Amniotic stem cell (primary cell): ENCODE data around the gene ARL15.
A peak's percentile ranks its signal among the peaks of the same experiment; 100 is the strongest.

Experiments used
- DNase-seq: peaks from one replicate; lab custom pipeline; 2025; lab: John Stamatoyannopoulos, UW

ARL15 gene

GRCh38 chr5:54156577-54156976 is 153.8 kb downstream of the ARL15 start:
- no peak for DNase-seq

GRCh38 chr5:54150841-54151240 is 159.5 kb downstream of the ARL15 start:
- DNase-seq: no peak

- no peak for DNase-seq
Measured at GRCh38 chr5:54148858-54149257, 161.5 kb downstream of the ARL15 start.

- peak; percentile 19 for DNase-seq
Measured at GRCh38 chr5:54148067-54148845, 162.1 kb downstream of the ARL15 start.

DNA sequence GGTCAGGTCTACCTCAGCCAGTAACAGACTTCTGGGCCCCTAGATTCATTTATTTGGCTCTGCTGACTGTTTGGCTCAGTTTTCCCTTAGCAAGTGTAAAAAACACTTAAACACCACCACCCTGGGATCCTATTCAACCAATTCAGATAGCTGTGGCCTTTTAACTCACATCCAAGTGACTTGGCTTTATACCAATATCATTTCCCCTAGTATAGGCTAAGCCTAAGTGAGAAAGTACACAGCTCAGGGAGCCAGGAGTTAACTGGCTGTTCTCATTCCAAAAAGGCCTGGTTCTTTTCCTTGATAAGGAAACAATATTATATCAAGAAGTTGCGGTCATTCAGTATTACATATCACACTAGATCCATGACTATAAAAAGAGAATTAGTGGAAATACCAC is 163.5 kb downstream of the ARL15 start:
- DNase-seq: no peak

DNA sequence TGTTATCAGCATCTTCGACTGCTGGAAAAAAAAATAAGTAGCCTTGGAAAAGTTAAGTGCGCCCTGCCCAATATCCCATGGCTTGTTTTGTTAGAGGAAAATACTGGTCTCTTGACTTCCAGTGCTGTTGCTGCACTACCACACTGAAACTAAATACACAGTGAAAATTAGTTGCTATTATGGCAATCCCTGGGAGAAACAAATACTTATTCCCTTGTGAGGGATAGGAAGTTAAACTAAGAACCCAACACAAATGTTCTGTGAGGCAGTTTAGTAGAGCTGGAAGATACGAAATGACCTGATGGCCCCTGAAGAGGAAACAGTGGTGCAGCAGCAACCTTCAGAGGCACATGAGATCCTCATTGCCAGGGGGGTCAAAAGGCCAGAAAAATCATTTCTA is 164.0 kb downstream of the ARL15 start:
- no peak for DNase-seq

DNA sequence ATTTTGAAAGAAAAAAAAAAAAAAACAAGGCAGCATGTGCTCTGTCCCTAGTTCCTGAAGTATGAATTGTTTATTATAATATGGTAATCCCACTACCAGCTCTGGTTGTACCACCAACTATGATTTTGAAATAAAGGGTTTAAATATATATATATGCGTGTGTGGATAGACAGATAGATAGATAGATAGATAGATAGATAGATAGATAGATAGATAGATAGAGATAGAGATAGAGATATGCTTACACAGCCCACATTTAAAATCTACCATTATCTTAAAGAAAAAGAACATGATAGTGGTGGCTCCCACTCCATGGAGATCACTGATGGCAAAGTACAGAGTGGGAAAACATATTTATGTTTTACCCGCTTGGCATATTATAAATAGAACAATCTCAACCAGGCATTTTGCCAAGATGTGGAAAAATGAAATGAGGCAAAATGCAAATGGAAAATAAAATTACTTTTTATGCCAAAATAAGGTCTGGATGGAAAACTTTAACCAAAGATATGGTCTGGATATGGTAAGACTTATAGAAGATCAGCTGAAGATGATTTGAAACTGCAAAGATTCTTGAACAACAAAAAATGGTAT is 170.0 kb downstream of the ARL15 start:
- DNase-seq: no peak

GRCh38 chr5:54136516-54137440 is 173.6 kb downstream of the ARL15 start:
- DNase-seq: no peak

- DNase-seq: no peak
Measured at GRCh38 chr5:54135042-54135441, 175.3 kb downstream of the ARL15 start.

- no peak for DNase-seq
Measured at GRCh38 chr5:54133917-54134316, 176.5 kb downstream of the ARL15 start.

DNA sequence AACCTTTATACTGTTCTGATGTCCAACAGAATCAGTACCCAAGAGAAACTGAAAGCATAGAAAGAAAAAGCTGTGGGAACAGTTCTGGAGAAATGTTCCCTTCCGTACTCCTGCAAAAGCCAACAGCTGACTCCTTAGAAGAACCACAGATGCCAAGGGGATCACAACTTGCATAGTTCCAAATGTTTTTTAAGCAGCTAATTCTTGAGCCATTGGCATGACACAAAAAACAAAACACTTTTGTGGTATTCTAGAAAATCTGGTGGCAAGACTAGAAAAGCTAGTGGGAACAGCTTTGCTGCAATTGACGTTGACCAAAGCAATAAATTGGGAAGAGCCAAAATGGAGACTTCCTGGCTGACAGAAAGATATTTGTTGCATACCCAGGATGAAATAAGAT is 189.9 kb downstream of the ARL15 start:
- DNase-seq: no peak

DNA sequence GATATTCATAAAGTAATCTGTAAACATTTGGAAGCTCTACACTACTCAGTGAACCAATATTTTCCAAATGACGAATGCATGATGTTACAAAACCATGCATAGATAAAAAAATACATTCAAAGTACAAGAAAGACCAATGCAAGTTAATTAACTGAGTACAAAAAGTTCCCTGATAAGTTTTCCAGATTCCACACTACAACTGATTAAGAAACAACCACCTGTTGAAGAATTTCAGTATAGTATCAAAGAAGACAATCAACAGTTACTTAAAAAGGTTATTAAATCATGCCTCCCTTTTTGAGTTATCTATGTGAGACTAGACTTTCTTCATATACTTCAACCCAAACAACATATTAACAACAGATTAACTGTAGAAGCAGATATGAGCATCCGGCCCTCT is 192.4 kb downstream of the ARL15 start:
- no peak for DNase-seq

- no peak for DNase-seq
Measured at GRCh38 chr5:54115735-54116403, 194.5 kb downstream of the ARL15 start.

GRCh38 chr5:54113060-54113459 is 197.3 kb downstream of the ARL15 start:
- DNase-seq: no peak

- DNase-seq: no peak
Measured at GRCh38 chr5:54109626-54110330, 200.6 kb downstream of the ARL15 start.

- DNase-seq: no peak
Measured at GRCh38 chr5:54108136-54108535, 202.2 kb downstream of the ARL15 start.

- DNase-seq: no peak
Measured at GRCh38 chr5:54103871-54104270, 206.5 kb downstream of the ARL15 start.

GRCh38 chr5:54098267-54098666 is 212.1 kb downstream of the ARL15 start:
- DNase-seq: no peak

GRCh38 chr5:54095969-54096368 is 214.4 kb downstream of the ARL15 start:
- DNase-seq: no peak

DNA sequence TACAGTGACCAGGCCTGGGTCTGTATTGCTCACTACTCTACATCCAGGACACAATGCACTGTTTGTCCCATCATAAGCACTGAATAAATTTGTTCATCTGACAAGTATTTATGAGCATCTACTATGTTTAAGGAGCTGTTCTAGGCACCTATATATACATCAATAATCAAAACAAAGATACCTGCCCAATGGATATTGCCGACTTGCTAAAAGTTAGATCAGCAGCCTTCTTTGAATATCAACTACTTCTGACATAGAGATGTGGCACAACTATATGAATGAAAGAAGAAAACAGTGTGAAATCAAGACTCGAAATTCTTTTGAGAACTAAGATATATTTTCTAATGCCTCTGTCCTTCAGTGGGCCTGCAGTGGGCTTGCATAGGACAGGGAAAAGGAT is 215.7 kb downstream of the ARL15 start:
- DNase-seq: no peak

DNA sequence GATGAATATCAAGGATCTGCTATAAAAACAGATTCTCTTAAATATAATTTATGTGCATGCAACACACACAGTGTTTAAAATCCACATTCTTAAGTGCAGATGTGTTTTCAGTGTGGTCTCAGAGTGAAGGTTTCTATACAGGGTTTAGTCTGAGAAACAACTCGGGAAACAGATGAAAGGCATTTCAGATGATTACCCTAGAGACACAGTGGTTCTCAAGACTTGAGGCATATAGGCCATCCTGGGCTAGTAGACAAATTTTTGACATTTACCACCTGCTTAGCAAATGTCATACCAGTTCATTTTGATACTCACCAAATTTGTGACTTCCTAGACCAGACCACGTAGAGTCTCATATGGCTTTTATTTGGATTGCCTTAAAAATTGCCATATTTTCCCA is 216.5 kb downstream of the ARL15 start:
- no peak for DNase-seq

- DNase-seq: no peak
Measured at GRCh38 chr5:54093081-54093492, 217.3 kb downstream of the ARL15 start.
